Vagina (tissue), 2 donors: ENCODE measurements around the gene HOXB9.

Experiments used
- CTCF ChIP-seq, 3 experiments: fragments of 450-650 bp in 2 of 3; fragments of 200-600 bp in 1 of 3; sonication (generic) in 1 of 3; IDR thresholded peaks; one replicate each; pipeline ENCODE4 v1.5.1; 2017 to 2019; ENCODE audit warnings: antibody characterized with exemption in 3 of 3, mild to moderate bottlenecking in 2 of 3, moderate library complexity in 2 of 3
- POLR2A ChIP-seq, 2 donors: fragments of 450-650 bp; IDR thresholded peaks; one replicate each; pipeline ENCODE4 v1.6.1; 2017; ENCODE audit warnings: antibody characterized with exemption in 2 of 2, mild to moderate bottlenecking in 2 of 2, moderate library complexity in 2 of 2

DNA sequence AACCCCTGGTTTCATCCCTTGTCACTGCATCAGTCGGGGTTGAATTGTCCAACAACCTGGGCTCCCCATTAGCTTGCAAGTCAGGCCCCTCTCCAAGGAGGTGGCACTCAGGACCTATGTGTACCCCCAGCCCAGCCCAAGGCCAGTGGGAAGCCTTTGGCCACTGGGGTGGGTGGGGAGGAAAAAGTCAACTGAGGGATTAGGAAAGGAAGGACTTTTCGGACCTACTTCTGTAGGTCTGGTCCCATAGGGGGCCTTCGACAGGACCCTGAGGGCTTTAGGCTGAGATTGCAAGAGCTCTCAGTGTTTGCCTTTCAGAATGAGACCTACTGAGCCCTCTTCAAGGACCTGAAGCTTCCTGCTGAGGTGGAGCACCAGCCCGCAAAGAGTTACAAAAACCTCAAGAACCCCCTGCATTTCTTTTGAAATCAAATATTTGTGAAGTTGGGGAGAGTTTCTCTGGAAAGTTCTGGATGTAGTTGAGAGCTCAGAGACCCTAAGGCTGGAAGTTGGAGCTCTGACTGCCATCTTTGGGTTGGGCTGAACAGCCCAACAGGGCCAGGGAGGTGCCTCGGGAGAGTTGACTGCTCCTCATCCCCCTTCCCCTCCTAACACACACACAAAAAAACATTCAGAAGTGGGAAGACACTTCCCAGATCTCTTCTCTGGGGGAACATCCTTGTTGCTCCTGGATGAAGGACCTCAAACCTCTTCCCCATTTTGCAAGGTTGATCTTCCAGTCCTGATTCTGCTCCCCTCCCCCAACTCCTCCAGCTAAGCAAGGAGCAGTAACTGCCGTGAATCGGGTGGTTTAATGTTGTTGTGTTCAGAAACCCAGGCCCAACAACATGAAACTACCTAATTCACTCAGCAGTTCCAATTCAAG is 5.8 kb upstream of the HOXB9 start:
- TF ChIP-seq CTCF (IDR thresholded peaks at IDR 0.05) (no peak), POLR2A (IDR thresholded peaks at IDR 0.05) (no peak)
